Suppressor macrophage treated with lipopolysaccharide for 1 hour (primary cell): ENCODE data around the gene SLC9A7.
A peak's percentile ranks its signal among the peaks of the same experiment; 100 is the strongest.

Experiments
- DNase-seq, 3 donors: peaks; one replicate each; pipeline ENCODE4 v3.0.0-alpha.2; 2020 to 2022

The SLC9A7 gene

GRCh38 chrX:46703980-46704379, 54.9 kb downstream of the SLC9A7 start:
- DNase-seq: no peak

GRCh38 chrX:46698691-46699090, 60.2 kb downstream of the SLC9A7 start:
- DNase-seq: no peak

GRCh38 chrX:46695491-46695890, 63.4 kb downstream of the SLC9A7 start:
- no peak for DNase-seq

- no peak for DNase-seq
Measured at GRCh38 chrX:46694549-46694948, 64.4 kb downstream of the SLC9A7 start.

- no peak for DNase-seq
Measured at GRCh38 chrX:46693149-46693548, 65.8 kb downstream of the SLC9A7 start.

- DNase-seq: no peak
Measured at GRCh38 chrX:46690818-46691217, 68.1 kb downstream of the SLC9A7 start.

- DNase-seq: peak; percentile 29 to 62 (median 61)
Measured at GRCh38 chrX:46687619-46688018, 71.3 kb downstream of the SLC9A7 start.

- peak; percentile 58 to 68 (median 63) for DNase-seq
Measured at GRCh38 chrX:46686003-46686645, 72.8 kb downstream of the SLC9A7 start.

GRCh38 chrX:46683048-46683447, 75.9 kb downstream of the SLC9A7 start:
- peak; percentile 73 to 84 (median 74) for DNase-seq

- no peak for DNase-seq
Measured at GRCh38 chrX:46681849-46682248, 77.1 kb downstream of the SLC9A7 start.

- no peak for DNase-seq
Measured at GRCh38 chrX:46678232-46678631, 80.7 kb downstream of the SLC9A7 start.

GRCh38 chrX:46676399-46677356, 82.2 kb downstream of the SLC9A7 start:
- DNase-seq: peak; percentile 34 to 48 (median 44)

GRCh38 chrX:46673620-46674359, 85.1 kb downstream of the SLC9A7 start:
- no peak for DNase-seq

- no peak for DNase-seq
Measured at GRCh38 chrX:46670316-46670715, 88.6 kb downstream of the SLC9A7 start.

- no peak for DNase-seq
Measured at GRCh38 chrX:46666831-46667230, 92.1 kb downstream of the SLC9A7 start.

GRCh38 chrX:46665232-46666152, 93.4 kb downstream of the SLC9A7 start:
- peak; percentile 34 to 73 (median 66) for DNase-seq

GRCh38 chrX:46662188-46662958, 96.5 kb downstream of the SLC9A7 start:
- no peak for DNase-seq

- DNase-seq: no peak
Measured at GRCh38 chrX:46653482-46653881, 105.4 kb downstream of the SLC9A7 start.

- peak; percentile 48 to 57 (median 51) for DNase-seq
Measured at GRCh38 chrX:46649421-46650260, 109.3 kb downstream of the SLC9A7 start.

- no peak for DNase-seq
Measured at GRCh38 chrX:46648660-46649059, 110.3 kb downstream of the SLC9A7 start.
